Activated CD8-positive, alpha-beta memory T cell treated with anti-CD3 and anti-CD28 coated beads for 36 hours (primary cell): Measurements from ENCODE around the gene CD109. TPM values are rescaled to one million over a fixed set of nuclear protein-coding genes. Genes with fewer than 3 reads are reported as not detected.

Experiments used
- total RNA-seq, 2 experiments: library from RNA; stranded (reverse); gene quantifications; one replicate each; pipeline ENCODE4 v1.2.3, GENCODE V29; 2021

CD109 gene
- total RNA-seq, 2 experiments from 2014 or later, result 15.4 to 15.8 TPM

Other genes starting within 250 kb of the CD109 start
- gene CGAS, start 243.9 kb upstream of the CD109 start, total RNA-seq, result 10 to 100 TPM; 43.8 to 45.9 TPM
- 10 to 100 TPM; 50.7 to 54.3 TPM for gene MTO1, start 234.5 kb upstream of the CD109 start, total RNA-seq
- 1,000 to 10,000 TPM; 7,755 to 7,846 TPM for gene EEF1A1, start 175.2 kb upstream of the CD109 start, total RNA-seq
- gene SLC17A5, start 42.2 kb upstream of the CD109 start, total RNA-seq, result 1 to 10 TPM; 5.3 to 6.1 TPM